Occipital lobe (tissue), 2 donors: ENCODE measurements around the gene PLEKHG5. TPM values are rescaled to one million over a fixed set of nuclear protein-coding genes. Genes with fewer than 3 reads are reported as not detected.
"Not testable (repeated sequence)": the region's sequence is repeated elsewhere in the genome, so short reads cannot be mapped to it uniquely, and the experiment has no call there.

Experiments used
- DNase-seq: peaks from one replicate; lab custom pipeline; 2025; lab: John Stamatoyannopoulos, UW
- total RNA-seq: library from RNA; depleted of rRNA; stranded (reverse); fragments of >200 nt; gene quantifications from one replicate; pipeline ENCODE4 v1.2.3, GENCODE V29; 2014

The PLEKHG5 gene
- total RNA-seq, 1 donor from 2014 or later: 25.6 TPM

GRCh38 chr1:6464915-6465314 lies 26.6 kb downstream of the PLEKHG5 start:
- DNase-seq: no peak

DNA sequence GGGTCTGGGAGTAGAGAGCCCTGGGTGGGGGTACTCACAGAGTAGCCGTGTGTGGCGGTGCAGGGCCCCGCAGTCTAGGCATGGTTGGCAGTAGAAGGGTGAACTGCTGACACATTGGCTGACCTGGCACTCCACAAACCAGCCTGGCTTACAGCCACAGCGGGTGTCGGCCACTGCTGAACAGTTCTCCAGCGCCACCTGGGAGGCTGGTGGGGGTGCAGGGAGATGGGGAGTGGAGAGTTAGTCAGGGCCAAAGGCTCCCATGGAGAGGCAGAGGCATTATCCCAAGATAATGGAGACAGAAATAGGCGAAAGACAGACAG lies 27.0 kb downstream of the PLEKHG5 start:
- DNase-seq: no peak

GRCh38 chr1:6463120-6463412 lies 28.4 kb downstream of the PLEKHG5 start:
- no peak for DNase-seq

GRCh38 chr1:6462412-6463119 lies 28.9 kb downstream of the PLEKHG5 start:
- DNase-seq: no peak

- DNase-seq: no peak
Observed at GRCh38 chr1:6461538-6462411, 29.7 kb downstream of the PLEKHG5 start.

DNA sequence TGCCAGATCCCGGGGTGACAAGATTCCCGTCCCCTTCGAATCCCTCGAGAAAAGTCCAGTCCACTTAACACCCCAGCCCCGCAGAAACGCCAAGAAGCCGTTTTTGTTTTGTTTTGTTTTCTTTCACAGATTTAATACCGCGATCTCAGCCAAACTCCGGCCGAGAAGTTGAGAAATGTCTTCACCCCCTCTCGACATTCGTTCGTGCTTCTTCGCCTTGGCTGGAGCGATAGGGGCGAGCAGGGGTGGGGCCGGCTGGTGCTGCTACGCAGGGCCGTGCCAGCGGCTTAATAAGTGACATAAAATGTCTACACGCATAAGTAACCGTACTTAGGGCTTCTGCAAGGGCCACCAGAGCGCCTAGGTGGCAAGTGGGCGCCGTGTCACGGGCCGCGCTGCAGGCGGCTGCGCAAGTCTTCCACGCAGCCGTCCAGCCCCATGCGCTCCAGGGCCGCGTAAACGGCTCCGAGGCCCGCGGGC lies 30.4 kb downstream of the PLEKHG5 start:
- no peak for DNase-seq

GRCh38 chr1:6460301-6461050 lies 31.0 kb downstream of the PLEKHG5 start:
- DNase-seq: no peak

DNA sequence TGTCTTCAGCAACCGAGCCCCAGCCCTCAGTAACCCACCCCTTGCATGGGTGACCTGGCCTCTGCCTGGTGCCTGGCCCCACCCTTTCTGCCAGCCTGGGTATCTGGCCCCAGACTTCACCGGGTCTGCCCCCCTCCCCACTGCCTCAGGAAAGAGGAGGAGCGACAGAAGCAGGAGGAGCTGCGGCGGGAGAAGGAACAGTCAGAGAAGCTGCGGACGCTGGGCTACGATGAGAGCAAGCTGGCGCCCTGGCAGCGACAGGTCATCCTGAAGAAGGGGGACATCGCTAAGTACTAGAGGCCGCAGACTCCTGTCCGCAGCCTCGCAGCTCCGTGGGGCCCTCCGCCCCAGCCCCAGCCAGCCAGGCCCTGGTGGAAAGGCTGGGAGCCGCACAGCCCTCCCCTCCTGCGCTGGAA lies 31.6 kb downstream of the PLEKHG5 start:
- no peak for DNase-seq

DNA sequence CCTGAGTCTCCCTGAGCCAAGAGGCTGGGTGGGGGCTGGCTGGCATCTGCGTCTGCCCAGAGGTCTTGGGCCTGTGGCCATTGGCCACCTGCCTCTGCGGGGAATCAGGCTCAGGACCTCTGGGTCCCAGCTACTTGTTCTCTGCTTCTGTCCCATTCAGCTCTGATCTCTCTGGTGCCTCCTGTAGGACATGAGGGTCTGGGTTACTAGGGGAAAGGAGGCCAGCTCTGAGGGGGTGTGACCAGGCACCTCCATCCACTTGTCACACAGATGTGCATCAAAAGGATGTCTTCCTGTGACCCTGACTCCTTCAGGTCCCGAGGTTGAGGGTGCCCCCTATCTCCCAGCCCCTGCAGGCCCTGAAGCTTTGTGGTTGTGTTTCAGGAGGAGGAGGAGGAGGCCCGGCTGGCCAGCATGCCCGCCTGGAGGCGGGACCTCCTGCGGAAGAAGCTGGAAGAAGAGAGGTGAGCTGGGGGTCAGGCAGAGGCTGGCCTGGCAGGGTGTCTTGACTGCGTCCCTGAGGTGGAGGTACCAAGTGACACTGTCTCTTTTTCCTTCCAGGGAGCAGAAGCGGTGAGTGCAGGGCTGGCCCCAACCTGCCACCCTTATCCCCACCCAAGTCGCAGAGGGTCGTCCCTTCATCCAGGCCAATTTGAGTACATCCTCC lies 34.5 kb downstream of the PLEKHG5 start:
- no peak for DNase-seq

GRCh38 chr1:6455752-6456520 lies 35.5 kb downstream of the PLEKHG5 start:
- DNase-seq: not testable (repeated sequence)

DNA sequence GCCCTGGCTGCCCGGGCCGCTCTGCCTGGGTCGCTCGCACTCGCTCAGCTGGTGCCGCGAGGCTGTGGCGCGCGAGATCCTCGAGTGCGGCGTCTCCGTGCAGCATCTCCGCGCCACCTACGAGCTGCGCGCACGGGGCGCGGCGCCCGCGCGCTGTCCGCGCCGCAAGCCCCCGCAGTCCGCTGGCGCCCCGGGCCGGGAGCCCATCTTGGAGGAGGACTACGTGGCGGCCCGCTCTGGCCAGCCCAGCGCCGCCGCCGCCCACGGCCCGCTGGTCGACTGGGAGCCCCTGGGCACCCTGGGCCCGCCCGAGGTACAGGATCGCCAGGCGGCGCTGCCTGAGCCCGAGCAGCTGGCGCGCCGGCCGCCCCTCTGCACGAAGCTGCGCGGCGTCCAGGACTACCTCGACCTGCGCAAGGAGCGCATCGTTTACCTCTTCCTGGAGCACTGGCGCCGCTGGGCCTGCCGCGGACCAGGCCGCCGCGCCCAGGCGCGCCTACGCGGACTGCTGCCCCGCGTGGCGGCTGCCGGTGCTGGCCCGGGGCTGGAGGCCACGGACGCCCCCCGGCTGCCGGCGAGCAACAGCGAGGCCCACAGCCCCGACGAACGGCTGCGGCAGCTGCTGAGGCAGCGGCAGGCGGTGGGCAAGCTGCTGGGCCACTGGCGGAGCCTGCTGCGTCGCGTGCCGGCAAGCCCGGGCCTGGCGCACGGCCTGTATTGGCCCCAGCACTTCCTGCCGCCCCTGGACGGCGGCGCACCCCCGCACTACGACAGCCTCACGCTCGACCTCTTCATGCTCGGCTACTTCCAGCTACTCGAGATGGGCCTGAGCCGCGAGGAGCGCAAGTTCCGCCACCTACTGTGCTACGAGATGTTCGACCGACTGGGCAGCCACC lies 36.4 kb downstream of the PLEKHG5 start:
- DNase-seq: no peak

GRCh38 chr1:6453895-6454855 lies 37.3 kb downstream of the PLEKHG5 start:
- not testable (repeated sequence) for DNase-seq

DNA sequence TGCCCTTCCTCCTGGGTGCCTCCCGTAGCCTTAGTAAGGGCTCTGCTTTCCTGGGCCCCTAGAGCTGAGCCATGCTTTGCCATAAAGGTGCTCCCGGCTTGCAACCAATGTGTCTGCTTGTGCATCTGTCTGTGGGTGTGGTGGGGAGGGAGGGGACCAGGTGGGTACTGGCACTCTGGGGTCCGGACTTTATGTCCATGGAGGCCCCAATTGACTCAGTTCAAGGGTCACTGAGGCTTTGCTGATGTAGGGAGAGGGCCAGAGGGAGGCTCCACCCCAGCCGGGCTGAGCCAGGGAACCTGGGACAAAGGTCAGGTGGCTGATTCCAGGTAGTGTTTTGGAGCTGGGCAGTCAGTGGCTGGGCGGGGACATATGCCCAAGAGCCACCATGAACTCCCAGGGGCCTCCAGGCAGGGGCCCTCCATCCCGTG lies 40.5 kb downstream of the PLEKHG5 start:
- DNase-seq: no peak

DNA sequence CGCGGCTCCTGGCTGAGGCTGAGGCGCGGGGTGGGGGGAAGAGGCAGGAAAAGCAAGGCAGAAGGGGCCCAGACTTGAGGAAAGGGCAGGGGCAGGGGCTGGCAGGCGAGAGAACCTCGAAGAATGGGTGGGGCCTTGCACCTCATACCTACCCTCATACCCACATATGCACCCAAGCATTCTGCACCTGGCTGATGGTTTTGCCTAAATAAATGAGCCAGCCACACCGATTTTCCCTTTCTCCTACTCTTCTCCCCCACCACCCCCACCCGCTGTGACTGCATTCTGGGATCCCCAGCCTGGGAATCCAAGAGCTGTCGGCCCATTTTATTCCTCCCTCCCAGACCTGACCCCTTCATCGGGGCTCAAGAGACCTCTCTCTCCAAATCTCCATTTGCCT lies 41.0 kb downstream of the PLEKHG5 start:
- not testable (repeated sequence) for DNase-seq

DNA sequence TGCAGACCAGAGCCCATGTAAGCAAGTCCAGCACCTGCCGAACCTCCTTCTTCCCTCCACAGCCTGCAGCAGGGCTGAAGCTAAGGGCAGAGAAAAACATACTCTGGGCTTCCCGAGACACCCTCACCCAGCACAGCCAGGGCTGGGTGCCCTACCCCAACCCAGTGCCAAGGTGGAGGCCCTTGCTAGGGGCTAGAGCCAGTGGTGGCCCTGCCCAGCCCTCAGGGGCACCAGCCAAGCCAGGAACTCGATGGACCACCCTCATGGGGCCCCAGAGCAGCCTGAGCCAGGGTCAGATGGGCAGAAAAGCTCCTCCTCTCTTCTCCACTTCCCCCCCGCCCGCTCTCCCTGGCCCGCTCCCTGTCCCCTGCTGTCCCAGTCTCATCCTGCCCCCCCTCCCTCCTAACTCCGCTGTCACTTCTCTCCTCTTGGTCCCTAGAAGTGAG lies 41.4 kb downstream of the PLEKHG5 start:
- no peak for DNase-seq

GRCh38 chr1:6448749-6449631 lies 42.5 kb downstream of the PLEKHG5 start:
- DNase-seq: no peak
